ENCODE results near the gene CAMK2D. TPM values are rescaled to one million over a fixed set of nuclear protein-coding genes. Genes with fewer than 3 reads are reported as not detected.

The CAMK2D gene
- total RNA-seq, 2 donors from 2014 or later: 43.0 to 59.6 TPM

DNA sequence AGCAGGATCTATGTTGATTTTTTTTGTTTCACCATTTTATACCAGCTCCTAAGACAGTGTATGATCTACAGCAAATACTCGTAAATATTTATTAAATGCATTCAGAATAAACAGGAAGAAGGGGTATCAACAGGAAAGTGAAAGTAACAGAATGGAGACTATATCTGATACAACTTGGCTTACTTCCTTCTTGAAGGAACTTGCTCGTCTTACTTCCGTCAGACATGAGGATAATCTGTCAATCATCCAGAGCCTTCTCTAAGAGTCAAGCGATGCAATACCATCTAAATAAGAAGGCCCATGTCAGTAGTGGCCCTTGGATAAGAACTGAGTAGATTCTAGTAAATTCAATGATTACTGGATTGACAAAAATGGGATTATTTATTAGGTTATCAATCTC, 84.2 kb downstream of the CAMK2D start:
- peak overlapping the region; percentile 53 for H3K4me3 Mint-ChIP-seq
- H3K4me1 Mint-ChIP-seq (ENCODE audit: low read depth in 2 of 2): peaks cover 31 to 45% of the 10 kb centered on the region in 2 donors
- no peaks in the 10 kb centered on the region for H3K27me3 Mint-ChIP-seq
- peaks cover 8% of the 10 kb centered on the region for H3K9me3 Mint-ChIP-seq
- peaks cover 24% of the 10 kb centered on the region for H3K36me3 Mint-ChIP-seq
- H3K27ac Mint-ChIP-seq: peak overlapping the region; percentile 57 to 86
- DNase-seq (ENCODE audit: low spot score) (no peak), ATAC-seq (peak; percentile 67 to 69)

DNA sequence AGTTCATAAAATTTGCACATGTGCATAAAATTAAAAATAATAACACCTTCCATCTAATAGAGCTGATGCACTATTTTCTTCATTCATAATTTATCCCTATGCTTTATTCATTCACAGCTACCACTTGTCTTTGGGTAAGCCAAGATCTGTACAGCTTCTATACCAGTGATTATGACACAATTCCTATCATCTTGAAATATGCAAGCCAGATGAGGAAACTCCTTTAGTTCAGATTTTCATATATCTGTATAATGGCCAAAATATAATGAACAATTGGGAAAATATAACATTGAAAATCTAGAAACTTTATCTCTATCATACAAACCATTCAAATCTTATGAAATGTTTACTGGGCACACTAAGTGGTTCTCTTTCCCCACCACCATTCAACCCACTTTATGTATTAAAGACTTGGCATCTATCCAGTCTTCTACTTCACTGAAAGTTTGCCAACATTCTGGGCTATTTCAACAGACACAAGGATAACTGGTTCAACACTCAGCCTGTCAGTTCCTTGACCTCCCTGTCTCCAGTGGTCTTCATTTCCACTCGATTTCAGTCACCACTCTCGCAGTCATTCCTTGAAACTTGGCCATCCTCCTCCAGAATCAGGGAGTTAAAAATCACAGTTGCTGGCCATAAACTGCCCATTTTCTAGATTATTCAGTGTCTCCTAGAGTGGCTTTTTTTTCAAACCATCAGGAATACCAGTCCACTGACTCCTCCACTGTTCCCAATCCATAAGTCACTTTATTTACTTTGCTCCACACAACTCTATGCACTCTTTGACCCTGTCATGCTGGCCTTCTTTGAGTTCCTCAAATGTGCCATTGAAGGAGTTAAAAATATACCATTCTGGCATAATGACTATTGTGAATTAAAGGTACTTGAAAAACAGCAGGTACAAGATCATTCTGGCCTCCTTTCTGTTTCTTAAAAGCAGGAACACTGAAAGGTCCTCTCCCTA, 85.5 kb downstream of the CAMK2D start:
- H3K4me3 Mint-ChIP-seq: no peak overlapping the region
- DNase-seq (ENCODE audit: low spot score) (no peak), ATAC-seq (no peak)
- peaks cover 5% of the 10 kb centered on the region for H3K9me3 Mint-ChIP-seq
- peaks cover 27 to 42% of the 10 kb centered on the region in 2 donors for H3K4me1 Mint-ChIP-seq (ENCODE audit: low read depth in 2 of 2)
- peak overlapping the region in 1 of 2 donors; percentile 86 for H3K27ac Mint-ChIP-seq
- H3K27me3 Mint-ChIP-seq: no peaks in the 10 kb centered on the region
- H3K36me3 Mint-ChIP-seq: peaks cover 18% of the 10 kb centered on the region

DNA sequence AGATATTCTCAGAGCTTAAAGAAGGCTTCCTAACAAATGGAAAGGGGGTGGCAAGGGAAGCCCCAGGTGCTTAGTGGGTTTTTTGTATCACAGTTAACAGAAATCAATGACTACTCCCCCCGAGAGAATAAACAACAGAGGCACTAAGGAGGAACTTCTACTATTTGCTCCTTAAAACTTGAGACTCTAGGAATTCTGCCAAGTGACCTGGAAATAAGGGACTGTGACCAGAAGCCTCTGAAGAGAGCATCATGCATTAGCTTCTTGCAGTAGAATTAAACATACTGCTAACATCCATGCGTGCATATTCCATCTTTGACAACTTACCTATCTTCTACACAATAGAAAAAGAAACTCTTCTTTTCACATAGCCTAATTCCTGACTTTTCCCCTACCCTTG, 86.8 kb downstream of the CAMK2D start:
- H3K36me3 Mint-ChIP-seq: peaks cover 13% of the 10 kb centered on the region
- no peak for DNase-seq (ENCODE audit: low spot score)
- H3K4me1 Mint-ChIP-seq (ENCODE audit: low read depth in 2 of 2): peaks cover 27 to 34% of the 10 kb centered on the region in 2 donors
- H3K27me3 Mint-ChIP-seq: no peaks in the 10 kb centered on the region
- H3K27ac Mint-ChIP-seq: no peak overlapping the region
- no peak overlapping the region for H3K4me3 Mint-ChIP-seq
- ATAC-seq: no peak
- peaks cover 5% of the 10 kb centered on the region for H3K9me3 Mint-ChIP-seq

DNA sequence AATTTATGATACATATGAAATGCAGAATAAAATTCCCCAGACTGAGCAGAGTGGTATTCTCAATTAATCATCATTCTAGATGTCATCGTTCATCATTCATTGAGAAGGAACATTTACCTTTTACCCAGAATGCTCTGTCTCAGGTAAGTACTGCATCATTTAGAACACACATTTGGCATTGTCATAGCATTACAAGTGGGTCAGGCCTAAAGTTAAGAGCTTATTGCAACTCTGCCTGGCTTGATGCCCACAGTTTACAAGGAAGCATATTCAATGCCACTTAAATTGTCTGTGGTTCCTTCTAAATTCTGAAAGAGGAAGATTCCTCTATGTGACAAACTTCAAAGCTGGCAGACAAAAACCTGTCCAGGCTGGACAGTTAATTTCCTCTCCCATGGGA, 87.3 kb downstream of the CAMK2D start:
- Mint-ChIP-seq H3K9me3 (peaks cover 5% of the 10 kb centered on the region), H3K27ac (no peak overlapping the region), H3K4me3 (no peak overlapping the region), H3K4me1 (ENCODE audit: low read depth in 2 of 2) (peaks cover 29 to 34% of the 10 kb centered on the region in 2 donors), H3K27me3 (no peaks in the 10 kb centered on the region), H3K36me3 (peaks cover 15% of the 10 kb centered on the region)
- DNase-seq (ENCODE audit: low spot score): no peak
- no peak for ATAC-seq

DNA sequence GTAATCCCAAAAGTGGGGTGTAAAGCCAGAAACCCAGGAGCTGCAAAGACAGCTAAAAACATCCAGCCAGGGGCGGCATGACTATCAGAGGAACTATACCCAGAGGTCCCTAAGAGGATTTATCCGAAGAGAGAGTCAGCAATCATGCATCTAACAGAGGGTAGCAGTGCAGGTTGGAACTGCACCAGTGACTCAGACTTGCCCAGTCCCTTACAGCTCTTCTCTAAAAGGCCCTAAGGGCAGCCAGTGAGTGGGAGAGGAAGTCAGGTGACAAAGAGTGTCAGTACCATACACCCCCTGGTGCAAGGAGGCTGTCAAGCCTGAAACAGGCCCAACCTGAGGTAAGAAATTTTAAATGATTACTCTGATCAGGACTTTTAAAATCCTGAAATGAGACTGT, 88.1 kb downstream of the CAMK2D start:
- H3K4me3 Mint-ChIP-seq: no peak overlapping the region
- no peak overlapping the region for H3K27ac Mint-ChIP-seq
- DNase-seq (ENCODE audit: low spot score) (no peak), ATAC-seq (peak; percentile 78 to 92)
- H3K9me3 Mint-ChIP-seq: peaks cover 5% of the 10 kb centered on the region
- H3K36me3 Mint-ChIP-seq: peaks cover 14% of the 10 kb centered on the region
- H3K4me1 Mint-ChIP-seq (ENCODE audit: low read depth in 2 of 2): peaks cover 28 to 34% of the 10 kb centered on the region in 2 donors
- no peaks in the 10 kb centered on the region for H3K27me3 Mint-ChIP-seq

DNA sequence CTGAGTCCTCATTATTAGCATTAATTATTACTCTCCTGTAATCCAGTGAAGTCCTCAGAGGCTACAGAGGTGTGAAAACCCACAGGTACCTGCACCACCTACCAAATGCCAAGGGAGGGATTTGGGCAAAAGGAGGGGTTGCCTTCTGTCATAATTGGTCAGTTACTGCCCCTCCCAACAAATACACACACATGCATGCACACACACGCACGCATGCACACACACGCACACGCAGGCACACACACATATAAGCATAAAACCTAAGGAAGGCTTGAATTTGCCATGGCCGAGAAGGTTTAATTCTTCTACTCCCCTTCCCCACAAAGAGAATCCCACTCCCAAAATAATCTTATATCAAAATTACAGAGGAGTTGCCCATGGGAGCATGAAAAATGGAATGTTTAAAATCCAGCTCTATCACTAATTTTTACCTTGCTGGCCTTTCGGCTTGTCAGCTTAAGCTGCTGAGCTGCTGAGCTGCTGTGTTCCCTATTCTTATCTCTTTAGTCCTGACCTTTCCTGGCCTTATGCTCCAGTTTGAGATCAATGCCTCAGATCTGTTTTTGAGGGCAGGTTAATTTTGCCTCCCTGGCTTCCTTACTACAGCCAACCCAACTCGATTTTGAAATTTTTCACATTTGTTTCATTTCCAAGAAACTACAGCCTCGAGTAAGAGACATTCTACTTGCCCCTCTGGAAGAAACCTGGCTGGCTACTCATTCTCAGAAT, 95.0 kb downstream of the CAMK2D start:
- ATAC-seq: no peak
- no peaks in the 10 kb centered on the region for H3K9me3 Mint-ChIP-seq
- H3K27me3 Mint-ChIP-seq: no peaks in the 10 kb centered on the region
- no peak for DNase-seq (ENCODE audit: low spot score)
- no peak overlapping the region for H3K27ac Mint-ChIP-seq
- peaks cover 5 to 6% of the 10 kb centered on the region in 2 donors for H3K4me1 Mint-ChIP-seq (ENCODE audit: low read depth in 2 of 2)
- H3K4me3 Mint-ChIP-seq: no peak overlapping the region
- H3K36me3 Mint-ChIP-seq: peaks cover 6% of the 10 kb centered on the region

DNA sequence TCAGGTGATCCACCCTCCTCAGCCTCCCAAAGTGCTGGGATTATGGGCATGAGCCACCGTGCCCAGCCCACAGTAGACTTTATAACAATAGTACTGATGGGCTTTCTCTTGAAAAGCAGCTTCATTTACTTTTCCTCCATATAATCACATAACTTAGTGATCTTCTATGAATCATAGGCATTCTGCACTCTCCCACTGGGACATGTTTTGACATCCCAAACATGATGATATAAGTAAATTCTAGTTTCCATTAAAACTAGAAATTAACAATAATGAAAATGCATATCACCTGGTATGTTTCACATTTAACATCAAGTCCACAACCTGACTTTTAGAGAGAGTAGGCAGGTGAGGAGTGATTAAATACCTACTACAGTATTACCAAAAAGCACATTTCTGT, 96.5 kb downstream of the CAMK2D start:
- DNase-seq (ENCODE audit: low spot score) (no peak), ATAC-seq (no peak)
- Mint-ChIP-seq H3K27me3 (no peaks in the 10 kb centered on the region), H3K36me3 (peaks cover 6% of the 10 kb centered on the region), H3K4me3 (no peak overlapping the region), H3K4me1 (ENCODE audit: low read depth in 2 of 2) (peaks cover 5 to 6% of the 10 kb centered on the region in 2 donors), H3K27ac (no peak overlapping the region), H3K9me3 (no peaks in the 10 kb centered on the region)

DNA sequence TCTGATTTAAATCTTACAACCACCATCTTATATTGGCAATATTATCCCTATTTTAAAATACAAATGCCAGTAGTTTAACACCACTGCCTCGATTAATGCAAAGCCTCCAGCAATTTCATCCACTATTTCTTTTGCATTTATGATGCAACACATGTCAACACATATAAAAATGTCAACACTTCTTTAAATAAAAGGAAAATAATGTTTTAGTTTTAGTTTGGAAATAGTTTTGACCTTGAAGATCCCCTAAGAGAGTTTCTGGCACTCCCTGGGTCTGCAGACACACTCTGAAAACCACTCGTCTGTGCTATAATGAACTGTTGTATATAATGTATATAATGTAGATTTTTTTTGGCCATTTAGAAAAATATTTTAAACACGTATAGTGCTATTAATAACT, 99.0 kb downstream of the CAMK2D start:
- no peaks in the 10 kb centered on the region for H3K9me3 Mint-ChIP-seq
- no peaks in the 10 kb centered on the region for H3K27me3 Mint-ChIP-seq
- ATAC-seq (no peak), DNase-seq (ENCODE audit: low spot score) (no peak)
- H3K27ac Mint-ChIP-seq: no peak overlapping the region
- no peak overlapping the region for H3K4me3 Mint-ChIP-seq
- peaks cover 16% of the 10 kb centered on the region for H3K36me3 Mint-ChIP-seq
- H3K4me1 Mint-ChIP-seq (ENCODE audit: low read depth in 2 of 2): peaks cover 19 to 23% of the 10 kb centered on the region in 2 donors

DNA sequence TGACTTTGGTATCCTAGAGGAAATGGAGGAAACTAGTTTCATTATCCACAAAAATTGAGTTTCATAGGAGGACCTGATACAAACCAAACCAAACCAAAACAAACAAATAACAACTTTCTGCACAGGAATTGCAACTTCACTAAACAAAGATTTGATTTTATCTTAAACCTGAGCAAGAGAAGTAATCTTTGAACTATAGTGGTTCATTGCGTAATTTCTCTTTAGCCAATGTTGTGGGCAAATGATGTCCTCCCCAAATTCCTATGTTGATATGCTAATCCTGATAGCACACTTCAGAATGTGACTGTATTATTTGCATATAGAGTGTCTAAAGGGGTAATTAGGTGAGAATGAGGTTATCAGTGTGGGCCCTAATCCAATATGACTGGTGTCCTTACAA, 102.4 kb downstream of the CAMK2D start:
- no peak for ATAC-seq
- Mint-ChIP-seq H3K36me3 (peaks cover 23% of the 10 kb centered on the region), H3K27me3 (no peaks in the 10 kb centered on the region), H3K4me1 (ENCODE audit: low read depth in 2 of 2) (peaks cover 19 to 24% of the 10 kb centered on the region in 2 donors), H3K27ac (no peak overlapping the region), H3K4me3 (no peak overlapping the region), H3K9me3 (peaks cover 3% of the 10 kb centered on the region)
- no peak for DNase-seq (ENCODE audit: low spot score)

DNA sequence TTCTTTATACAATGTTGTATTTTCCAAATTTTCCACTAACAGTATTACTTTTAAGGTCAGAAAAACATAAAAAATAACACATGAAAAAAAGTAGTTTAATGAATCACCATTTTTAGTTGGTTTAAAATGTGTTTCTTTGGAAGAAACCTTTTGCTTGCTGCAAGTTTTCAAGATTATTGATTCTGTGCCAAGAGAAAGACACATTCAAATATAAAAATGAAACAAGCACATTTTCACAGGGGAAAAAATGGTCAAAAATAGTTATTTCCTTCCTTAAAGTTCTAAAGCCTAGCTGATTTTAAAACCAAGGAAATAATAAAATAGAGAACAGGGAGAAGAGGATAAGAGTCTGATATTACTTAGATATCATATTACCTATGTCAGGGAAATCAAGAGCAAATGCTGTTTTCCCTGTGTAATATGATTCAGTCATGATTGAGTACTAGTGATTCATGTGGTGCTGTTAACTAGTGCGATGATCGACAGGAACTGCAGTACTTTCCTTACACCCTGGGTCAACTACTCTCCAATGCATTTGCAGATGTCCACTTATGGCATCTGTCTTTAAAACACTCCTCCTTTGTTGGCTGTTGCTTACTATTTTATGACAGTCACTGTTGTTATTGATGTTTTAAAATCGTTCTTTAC, 103.8 kb downstream of the CAMK2D start:
- H3K27me3 Mint-ChIP-seq: no peaks in the 10 kb centered on the region
- H3K36me3 Mint-ChIP-seq: peaks cover 23% of the 10 kb centered on the region
- ATAC-seq (no peak), DNase-seq (ENCODE audit: low spot score) (no peak)
- H3K9me3 Mint-ChIP-seq: peaks cover 3% of the 10 kb centered on the region
- H3K4me3 Mint-ChIP-seq: no peak overlapping the region
- peaks cover 19 to 24% of the 10 kb centered on the region in 2 donors for H3K4me1 Mint-ChIP-seq (ENCODE audit: low read depth in 2 of 2)
- no peak overlapping the region for H3K27ac Mint-ChIP-seq

DNA sequence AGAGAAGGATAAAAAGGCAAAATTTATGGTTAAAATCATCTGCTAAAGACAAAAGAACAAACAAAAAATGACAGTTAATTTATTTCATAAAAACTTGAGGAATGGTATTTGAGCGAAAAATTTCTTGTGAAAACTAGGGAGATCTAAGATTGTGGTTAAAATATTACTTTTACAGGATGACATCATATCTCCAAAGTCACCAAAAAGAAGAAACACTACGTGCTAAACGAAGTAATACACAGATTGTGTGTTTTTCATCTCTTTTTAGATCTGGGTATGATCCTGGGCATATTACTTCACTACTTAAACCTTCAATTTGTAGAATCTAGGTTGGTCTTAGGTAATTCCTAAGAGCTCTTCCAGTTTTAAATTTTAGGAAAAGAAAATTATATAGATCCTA, 107.7 kb downstream of the CAMK2D start:
- no peak overlapping the region for H3K4me3 Mint-ChIP-seq
- no peaks in the 10 kb centered on the region for H3K27me3 Mint-ChIP-seq
- no peak overlapping the region for H3K27ac Mint-ChIP-seq
- DNase-seq (ENCODE audit: low spot score) (no peak), ATAC-seq (no peak)
- peaks cover 16% of the 10 kb centered on the region for H3K36me3 Mint-ChIP-seq
- H3K4me1 Mint-ChIP-seq (ENCODE audit: low read depth in 2 of 2): peaks cover 17% of the 10 kb centered on the region in 2 donors
- peaks cover 3% of the 10 kb centered on the region for H3K9me3 Mint-ChIP-seq

DNA sequence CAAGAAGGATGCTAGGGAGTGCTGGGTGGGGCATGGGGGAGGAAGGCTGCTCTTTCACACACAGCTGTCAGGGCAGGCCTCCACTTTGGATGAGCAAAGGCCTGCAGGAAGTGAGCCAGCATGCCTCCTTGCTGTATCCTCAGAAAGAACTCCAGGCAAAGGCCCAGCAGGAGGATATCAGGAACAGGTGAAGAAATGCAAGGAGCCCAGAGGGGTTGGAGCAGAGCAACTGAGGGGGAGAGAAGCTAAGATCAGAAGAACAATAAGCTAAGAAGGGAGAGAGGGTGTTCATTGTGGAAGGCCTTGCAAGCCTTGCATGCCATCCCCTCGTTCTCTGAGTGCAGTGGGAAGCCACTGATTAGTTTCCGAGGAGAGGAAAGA, 115.1 kb downstream of the CAMK2D start:
- Mint-ChIP-seq H3K36me3 (no peaks in the 10 kb centered on the region), H3K27ac (no peak overlapping the region), H3K27me3 (no peaks in the 10 kb centered on the region), H3K4me3 (no peak overlapping the region), H3K9me3 (no peaks in the 10 kb centered on the region), H3K4me1 (ENCODE audit: low read depth in 2 of 2) (peaks cover 13 to 19% of the 10 kb centered on the region in 2 donors)
- DNase-seq (ENCODE audit: low spot score) (no peak), ATAC-seq (no peak)

DNA sequence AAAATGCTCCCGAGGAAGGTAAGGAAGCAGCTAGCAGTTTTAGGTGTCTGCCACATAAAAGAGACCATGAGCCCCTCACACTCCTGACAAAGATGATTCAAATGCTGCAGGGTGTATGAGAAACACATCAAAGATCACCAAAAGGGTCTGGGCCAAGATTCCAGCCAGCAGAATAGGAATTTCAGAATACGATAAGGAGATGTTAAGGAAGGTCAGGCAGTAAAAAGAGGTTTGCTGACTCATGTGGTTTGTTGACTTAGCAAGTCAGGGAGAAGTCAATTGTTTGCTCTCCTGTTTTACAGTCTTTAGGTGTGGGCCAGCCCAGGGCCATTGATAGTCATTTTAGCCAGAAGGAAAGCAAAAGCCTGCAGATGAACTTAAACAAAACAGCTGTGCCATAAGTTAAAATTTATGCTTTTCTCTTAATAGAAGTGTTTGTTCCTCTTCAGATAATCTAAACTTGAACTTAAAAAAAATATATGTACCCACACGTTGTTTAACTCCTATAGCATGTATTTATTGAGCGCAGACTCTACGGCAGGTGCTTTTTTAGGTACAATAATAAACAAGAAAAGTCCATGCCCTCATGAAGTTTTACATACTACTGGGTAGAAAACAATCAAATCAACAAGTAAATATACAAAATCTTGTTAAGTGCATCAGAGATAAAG, 115.6 kb downstream of the CAMK2D start:
- Mint-ChIP-seq H3K4me1 (ENCODE audit: low read depth in 2 of 2) (peaks cover 13 to 20% of the 10 kb centered on the region in 2 donors), H3K36me3 (no peaks in the 10 kb centered on the region), H3K4me3 (no peak overlapping the region), H3K9me3 (no peaks in the 10 kb centered on the region), H3K27me3 (no peaks in the 10 kb centered on the region), H3K27ac (no peak overlapping the region)
- ATAC-seq (no peak), DNase-seq (ENCODE audit: low spot score) (no peak)

Measured in natural killer cell treated with Interleukin-12 subunit alpha and Interleukin-12 subunit beta and Interleukin-15 and Interleukin-18, amount 100 ng/mL, for 72 hours (primary cell).